ENCODE measurements around the gene MYO18A.

MYO18A gene

DNA sequence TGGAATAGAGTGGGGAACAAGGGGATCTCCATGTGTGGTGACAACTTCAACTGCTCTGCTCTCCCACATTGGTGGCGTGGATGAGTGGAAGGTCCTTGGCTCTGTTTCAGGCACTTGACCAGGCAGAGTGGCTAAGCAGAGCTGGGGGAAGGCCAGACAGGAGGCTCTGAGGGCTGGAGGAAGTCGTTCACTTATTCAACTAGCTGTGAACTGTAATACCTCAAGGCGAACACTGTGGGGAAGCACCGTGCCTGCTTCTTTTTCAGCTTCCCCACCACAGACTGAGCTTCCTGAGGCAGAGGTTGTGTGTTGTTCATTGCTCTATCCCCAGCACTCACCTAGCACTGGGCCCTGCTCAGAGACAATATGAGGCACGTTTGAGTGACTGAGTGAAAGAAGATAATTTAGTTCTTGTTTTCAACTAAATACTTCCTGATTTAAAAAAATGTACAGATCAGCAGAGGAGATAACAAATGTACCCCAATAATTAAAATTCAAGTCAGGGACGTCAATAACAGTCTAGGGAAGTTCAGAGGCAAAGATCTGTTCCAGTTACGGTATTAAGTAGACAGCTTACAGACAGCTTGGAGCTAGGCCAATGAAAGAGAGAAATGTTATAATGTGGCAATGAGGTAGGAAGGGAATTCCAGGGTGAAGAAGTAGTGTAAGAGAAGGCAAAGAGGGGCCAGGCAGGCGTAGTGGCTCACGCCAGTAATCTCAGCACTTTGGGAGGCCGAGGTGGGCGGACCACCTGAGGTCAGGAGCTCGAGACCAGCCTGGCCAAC is 34.7 kb downstream of the MYO18A start:
- DNase-seq = peak; percentile 74

DNA sequence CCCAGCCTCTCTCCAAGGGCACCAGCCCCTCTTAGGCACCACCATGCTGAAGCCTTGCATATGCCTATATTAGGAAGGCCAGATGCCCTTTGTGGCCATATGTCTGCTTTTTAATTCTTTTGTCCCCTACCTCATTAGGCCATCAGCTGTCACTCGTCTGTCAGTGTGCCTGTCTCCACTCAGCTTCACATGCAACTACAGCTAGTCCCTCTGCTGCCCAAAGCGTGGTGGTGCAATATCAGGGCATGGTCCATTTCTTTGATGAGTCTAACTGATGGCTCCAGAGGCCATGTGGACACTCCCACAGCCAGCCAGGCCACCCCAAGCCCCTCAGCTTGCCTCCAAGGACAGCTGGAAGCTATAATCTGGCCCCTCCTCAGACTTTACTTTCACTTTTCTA is 36.3 kb downstream of the MYO18A start:
- DNase-seq = no peak

DNA sequence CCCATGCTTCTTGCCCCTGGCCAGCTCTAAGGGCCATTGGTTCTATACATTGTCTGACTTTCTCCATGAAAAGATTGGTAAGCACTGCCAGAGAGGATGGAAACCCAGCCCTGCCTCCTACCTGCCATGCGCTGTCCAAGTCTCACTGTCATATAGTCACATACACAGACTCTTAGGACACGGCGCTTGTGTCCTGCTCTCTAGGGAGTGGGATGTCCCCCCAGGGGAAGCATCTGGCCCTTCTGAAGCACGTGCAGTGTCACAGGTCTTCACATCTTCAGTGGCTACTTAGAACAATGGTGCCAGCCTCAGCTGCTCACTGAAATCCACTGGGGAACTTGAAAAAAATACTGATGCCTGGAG is 38.7 kb downstream of the MYO18A start:
- DNase-seq = no peak

DNA sequence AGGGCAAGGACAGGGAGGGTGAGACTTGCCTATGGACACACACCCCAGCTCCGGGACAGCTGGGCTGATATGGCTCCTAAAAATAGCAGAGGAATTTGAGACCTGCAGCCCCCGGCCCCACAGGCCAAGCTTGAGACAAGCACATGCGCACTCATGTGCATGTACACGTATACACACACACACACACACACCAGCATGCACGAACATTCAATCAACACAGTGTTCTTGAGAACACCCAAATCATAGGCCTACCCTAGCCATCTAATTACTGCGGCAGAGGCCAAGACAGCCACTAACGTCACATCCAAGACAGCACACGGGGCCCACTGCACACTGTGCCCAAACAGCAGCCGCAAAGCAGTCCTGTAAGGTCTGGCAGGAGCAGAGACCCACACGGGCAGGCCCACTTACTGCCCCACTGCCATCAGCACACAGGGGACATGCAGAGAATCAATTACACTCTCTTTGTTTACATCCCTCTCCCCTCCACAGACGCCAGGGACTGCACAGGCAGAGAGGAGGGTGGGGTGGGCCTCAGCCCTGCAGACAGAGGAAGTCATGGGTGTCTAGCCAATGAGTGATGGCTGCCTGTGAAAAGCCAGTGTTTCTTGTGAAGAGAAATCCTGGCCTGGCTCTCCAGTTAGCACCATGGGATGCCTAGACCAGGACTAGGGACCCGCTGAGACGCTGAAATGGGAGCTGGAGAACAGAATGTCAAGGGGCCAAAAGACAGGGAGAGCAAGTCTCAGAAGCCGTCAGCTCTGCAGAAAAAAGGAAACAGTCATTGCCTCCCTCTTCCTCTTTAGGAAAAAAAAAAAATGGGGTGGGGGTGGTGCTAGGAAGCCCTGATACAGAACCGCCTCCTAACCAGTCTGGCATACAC is 39.3 kb downstream of the MYO18A start:
- peak; percentile 74 for DNase-seq

DNA sequence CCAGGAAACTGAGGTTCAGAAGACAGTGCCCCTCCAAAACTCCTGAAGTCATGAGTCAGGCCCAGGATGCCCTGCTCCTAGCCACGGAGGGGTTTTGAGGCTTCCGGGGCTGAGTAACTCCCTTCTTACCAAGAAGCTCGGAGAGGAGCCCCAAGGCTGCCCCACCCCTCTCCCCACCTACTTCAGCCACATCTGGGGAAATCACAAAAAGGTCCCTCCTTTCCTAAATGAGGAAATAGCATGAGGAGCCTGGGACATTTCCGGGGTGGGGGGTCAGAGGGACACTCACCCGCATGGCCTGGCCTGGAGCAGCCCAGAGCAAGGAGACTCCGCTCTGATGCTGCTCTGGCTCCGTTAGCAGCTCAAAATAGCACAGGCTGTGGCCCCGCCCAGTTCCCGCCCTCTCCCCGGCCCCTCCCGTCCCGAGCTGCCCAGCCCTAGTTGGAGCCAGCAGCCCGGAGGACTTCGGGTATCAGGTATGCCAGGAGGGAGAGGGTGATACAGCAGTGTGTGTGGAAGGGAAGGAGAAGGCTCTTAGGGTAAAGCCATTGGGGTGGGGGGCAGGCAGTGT is 40.1 kb downstream of the MYO18A start:
- peak; percentile 89 for DNase-seq

DNA sequence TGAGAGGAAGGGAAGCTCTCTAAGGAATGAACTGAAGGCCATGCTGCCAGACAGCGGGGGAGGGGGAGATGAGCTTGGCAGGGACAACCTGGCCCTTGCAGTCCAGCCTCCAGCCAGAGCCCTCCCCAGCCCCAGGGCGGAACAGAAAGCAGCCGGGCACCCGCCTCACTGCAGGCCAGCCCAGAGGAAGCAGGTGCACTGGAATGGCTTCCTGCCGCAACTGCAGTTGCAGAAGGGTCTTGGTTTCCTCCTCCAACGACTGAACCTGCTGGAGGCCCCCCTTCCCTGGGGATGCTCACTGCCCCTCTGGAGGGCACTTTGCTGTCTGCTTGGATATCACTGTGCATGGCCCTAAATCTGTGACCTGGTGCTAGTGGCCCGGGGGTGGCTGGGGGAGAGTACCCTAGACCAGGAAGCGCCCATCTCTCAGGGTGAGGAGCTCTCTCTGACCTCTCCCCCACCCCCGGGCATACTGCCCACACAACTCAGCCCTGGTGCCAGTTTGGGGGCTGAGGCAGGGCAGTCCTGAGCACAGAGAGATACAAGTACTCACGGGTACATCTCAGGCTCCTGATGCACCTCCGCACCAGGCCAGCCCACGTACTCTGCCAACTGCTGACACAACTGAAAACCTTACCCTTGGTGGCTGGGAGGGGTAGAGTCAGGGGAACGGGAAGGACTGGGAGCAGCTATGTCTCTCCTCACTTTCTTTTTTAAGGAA is 41.1 kb downstream of the MYO18A start:
- peak; percentile 74 for DNase-seq

DNA sequence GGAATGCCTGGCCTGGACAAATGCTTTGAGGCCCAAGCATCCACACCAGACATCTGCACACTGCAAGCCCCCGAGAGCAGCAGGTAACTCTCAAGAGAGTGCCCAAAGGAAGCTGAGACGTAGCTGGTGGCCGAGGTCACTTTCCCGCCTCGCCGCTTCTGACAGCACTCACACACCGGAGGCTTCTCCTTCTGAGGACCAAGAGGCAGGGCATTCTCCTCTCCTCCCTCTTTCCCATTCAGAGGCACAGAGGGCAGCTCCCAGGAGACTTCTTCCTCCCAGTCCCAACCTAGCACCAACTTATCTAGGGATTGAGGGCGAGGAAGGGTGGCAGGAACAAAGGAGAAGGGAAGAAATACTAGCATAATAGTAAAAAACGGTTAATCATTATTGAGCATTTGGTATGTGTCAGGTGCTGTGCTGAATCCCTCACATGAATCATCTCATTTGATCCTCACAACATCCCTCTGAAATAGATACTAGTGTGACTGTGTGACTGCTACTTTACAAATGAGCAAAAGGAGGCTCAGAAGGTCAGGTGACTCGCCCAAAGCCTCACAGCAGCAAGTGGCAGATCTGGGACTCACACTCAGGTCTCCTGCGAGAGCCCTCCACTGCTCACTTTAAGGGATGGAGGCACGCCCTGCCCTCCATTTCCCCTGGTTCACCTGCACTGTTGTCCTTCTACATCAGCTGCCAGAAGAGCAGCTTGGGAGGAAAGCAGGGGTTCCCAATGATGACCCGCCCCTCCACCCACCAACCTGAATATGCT is 41.8 kb downstream of the MYO18A start:
- DNase-seq = peak; percentile 82

DNA sequence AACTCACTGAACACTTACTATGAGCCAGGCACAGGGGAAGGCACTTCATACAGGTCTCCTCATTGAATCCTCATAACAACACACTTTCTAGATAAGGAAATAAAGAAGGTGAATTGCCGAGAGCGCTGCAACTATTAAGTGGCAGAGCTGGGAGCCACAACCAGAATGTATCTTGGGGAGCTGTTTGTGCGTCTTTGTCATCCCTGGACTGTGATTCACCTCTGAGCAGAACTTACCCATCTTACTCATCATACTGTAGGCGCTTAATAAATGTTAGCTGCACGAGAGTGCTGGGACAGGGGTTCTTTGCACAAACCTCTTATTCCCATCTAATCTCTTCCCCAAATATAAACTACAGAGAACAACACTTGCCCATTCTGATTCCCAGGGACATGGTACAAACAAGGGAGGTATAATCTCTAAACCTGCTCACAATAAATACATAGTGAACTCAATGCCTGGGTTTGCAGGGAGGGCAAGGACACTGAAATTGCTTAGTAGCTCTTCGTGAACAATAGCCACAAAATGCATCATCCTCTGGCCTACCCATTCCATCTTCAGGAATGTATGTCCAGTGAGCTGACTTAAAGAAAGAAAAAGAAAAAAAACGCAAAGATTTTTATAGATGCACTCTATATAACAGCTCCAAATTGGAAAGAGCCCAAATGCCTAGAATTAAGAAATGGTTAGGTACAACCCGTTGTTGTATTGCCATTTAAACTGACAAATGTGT is 43.0 kb downstream of the MYO18A start:
- no peak for DNase-seq

DNA sequence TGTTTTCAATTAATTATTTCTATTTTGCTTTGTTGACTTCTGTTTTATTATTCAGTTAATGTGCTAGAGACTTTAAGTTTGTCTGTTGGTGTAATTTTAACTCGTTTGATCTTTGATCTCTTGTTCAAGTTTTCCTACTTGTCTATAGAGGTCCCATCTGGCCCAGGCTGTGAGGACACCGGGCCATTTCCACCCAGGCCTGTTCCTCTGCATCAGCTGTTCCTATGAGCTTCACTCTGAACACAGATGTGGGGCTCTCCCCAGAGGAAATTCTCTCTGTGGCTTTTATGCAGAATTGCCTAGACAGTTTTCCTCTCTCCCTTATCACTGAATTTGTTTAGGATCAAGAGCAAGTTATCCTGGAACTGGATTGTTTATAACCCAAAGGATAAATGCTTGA is 44.7 kb downstream of the MYO18A start:
- DNase-seq = no peak

DNA sequence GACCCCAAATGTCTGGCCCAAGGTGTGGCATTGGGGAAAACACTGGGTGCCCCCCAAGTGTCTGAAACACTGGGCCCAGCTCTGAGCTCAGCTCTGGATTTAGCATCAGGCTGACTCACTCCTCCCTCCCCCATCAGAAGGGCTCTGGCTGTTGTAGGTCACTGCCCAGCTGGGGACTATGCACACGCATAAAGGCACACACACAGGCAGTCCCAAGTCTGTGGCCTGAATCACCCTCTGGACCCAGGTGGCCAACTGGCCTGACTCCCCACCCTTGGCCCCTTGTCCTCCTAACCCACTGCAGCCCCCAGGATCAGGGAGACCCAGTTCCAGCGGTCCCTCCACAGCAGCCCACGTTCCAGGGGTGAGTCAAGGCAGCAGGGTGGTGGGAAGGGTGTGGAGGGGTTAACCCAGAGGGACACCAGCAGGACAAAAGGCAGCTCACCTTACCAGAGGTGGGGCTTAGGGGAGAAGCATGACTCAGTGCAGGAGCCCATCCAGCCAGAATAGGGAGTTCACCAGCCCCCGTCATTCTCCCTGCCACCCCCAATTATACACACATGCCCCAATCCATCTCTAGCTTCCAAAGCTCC is 47.0 kb downstream of the MYO18A start:
- no peak for DNase-seq

DNA sequence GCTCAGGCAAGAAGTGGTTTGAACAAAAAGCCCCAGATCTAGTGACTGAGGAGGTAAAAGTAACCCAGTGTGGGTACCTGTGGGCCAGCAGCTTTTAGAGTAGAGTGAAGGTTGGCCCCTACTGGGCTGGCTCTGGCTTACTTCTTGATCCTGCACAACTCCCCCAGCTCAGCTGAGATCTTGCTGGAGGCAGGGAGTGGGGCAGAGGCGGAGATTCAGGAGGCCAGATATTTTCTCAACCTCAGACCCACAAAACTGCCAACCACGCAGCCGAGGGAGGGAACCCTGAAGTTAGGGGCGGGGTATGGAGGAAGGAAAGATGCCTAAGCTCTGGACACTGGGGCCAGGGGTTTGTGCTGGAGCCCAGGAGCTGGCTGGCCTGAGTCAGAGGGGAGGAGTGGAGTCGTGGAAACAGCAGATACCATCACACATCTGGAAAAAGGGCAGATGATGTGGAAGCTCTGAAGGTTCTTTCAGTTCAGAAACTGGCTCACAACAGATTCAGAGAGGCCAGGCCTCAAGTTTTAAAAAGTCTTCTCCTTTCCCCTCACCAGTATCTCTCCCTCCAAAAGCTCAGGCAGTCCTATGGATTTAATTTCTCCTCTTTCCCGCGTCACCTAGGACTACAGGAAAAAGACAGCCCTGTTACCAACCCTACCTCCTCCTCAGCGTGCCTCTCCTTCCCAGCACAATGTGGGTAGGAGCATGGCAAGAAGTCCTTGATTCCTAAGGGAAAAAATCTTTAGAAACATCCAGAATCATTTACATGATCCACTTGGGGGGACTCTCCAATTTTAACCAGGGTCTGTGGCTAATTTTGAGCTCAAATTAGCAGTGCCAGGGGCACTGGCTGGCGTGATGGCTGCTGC is 48.1 kb downstream of the MYO18A start:
- no peak for DNase-seq

DNA sequence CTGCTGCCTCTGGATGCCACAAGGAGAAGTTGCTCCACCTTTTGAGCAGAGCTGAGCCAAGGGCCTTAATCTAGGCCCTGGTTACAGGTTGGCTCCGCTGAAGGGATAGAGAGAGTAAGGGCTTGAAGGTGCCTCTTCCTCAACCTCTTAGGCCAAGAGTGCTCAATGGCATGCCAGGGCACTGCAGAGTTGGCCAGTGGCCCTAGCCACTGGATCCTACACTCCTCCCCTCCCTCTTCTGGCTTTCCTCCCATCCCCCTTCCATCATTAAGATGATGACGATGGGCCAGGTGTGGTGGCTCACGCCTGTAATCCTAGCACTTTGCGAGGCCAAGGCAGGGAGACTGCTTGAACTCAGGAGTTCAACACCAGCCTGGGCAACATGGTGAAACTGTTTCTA is 50.5 kb downstream of the MYO18A start:
- no peak for DNase-seq

DNA sequence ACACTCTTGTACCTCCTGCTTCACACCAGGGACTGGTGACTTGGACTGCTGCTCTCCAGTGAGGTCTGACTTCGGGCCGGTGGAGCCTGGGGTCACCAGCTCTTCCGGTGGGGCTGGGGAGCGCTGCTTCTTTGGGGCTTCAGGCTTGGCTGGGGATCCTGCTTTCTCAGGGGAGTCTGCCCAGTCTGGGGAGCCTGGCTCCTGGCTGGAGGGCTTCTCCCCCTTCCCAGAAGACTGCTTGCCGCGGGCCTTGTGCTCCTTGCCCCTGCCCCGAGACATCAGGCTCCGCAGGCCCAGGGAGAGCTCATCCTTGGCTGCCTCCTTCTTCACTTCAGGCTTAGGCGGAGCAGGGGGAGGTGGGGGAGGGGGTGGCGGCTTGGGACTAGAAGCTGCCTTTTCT is 52.4 kb downstream of the MYO18A start:
- no peak for DNase-seq

DNA sequence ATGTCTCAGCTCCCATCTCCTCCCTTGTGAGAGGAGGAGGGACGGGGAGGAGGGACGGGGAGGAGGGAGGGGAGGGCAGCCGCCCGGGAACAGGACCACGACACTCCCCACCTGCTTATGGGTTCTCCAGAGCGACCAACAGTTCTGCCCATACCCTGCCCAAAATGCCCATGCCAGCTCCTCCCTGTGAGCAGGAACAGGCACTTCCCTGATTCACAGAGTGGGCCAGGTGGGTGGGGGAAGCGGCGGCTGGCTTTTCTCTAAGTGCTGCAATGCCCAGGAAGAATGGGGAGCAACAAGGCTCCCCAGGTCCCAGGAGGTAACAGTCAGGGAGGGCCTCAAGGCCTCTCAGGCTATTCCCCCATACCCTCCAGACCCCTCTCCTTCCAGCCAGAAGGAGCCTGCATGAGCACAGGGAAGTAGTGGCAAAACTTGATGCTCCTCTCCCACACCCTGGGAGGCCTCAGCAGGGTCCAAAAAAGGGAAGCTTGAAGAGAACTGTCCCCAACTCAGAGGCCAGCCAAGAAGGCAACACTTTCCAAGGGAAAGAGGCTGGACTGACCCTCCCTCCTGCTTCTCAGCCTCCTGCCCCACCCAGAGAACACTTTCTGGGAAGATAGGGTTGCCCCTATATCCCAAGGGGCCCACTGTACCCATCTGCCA is 53.8 kb downstream of the MYO18A start:
- DNase-seq = no peak

DNA sequence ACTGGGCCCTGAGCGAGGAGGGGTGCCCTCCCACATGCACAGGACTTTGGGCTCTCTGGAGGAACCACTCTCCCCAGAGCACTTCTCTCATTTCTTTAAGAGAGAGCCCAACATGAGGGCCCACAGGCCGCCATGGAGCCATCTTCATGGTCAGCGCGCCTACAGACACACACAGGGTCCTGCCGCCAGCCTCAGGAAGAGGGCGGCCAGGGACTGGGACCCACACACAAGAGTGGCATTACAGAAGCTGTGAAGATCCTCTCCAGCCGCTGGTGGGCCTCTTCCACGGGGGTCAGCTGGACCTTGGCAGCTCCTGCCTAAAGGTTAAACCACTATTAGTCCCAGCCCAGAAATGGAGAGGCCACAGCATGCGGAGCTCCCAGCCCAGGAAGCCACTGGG is 54.5 kb downstream of the MYO18A start:
- no peak for DNase-seq

DNA sequence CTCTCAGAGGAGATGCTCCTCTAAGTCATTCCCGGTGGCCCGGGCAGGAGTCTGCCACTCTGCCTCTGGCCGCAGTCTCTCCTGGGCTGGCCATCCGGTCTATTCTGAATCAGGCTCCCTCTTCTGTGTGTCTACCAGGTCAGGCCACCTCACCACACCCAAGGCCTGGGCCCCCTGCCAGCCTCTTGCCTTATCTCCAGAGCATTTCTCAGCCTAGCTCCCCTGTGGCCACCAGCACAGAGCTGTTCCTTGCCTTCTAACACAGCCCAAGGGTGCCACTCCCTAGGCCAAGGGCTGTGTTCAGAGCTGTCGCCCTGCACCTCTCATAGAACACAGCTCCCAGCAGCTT is 55.3 kb downstream of the MYO18A start:
- DNase-seq = no peak

DNA sequence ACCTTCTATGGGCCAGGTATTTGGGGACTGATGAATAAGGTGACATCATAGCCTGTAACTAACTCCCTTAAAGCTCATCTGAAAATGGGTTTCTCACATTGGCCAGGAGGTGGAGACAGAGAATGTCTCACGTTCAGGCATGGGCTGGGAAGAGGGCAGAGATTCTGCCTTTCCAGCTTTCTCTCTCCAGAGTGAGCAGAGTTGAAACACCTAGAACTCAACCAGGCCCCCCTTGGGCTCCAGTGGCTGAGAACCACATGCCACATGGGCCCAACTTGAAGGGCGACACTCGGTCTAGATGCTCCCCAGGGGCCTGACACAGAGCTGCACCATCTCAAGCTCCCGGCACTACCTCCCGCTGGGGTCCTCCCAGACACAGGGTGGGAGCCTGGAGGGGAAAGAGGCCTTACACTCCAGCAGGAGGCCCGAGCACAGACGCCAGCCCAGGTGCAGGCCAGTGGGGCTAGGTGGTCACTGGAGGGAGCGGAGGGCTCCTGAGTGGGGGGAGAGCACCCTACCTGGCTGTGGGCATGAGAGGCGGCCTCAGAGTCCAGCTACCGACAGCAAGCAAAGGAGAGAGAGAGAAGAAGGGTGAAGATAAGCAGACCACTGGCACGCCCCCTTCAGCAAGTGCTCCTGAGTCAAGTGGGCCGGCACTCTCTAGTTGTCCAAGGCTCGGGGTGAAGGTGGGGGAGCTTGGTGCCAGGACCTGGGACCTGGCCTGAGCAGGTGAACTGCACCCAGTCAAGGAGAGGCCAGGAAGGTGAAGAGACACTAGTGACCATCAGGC is 55.9 kb downstream of the MYO18A start:
- no peak for DNase-seq

DNA sequence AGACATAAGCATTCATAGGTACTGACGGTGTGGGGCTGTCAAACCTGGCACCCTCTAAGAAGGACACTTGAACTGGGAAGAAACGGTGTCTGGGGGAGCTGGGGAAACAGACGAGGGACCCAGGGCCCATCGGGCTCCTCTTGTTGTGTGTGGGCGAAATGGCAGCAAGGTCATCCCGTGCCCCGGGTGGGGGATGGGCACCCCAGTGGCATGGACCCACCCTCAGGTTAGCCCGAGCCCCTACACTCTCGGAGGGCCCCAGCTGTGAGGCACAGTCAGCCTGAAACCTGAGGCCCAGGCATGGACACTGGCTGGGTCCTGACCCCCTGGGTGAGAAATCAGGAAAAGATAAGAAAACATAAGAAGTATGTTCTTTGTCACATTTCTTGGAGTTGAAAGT is 57.1 kb downstream of the MYO18A start:
- no peak for DNase-seq

DNA sequence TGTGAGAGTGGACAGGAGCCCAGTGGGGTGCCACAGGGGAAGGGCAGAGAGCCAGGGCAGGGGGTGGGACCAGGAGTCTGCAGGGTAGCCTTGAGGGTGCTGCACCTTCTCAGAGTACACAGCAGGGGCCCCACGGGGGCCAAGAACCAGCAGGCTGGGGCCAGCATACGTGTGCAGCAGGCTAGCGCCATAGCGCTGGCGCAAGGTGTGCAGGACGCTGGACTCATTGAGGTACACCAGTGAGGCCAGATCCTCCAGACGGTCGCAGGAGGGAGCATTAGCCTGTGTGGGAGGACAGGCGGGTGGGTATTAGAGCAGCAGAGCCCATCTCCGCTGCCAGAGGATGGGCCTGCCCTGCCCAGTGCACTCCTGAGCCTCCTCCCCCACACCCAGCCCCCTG is 58.8 kb downstream of the MYO18A start:
- DNase-seq = no peak

Data from activated CD8-positive, alpha-beta memory T cell treated with anti-CD3 and anti-CD28 coated beads, Interleukin-2, amount 50 U/mL, for 48 hours (primary cell).